ENCODE data around the gene APOA5.

DNA sequence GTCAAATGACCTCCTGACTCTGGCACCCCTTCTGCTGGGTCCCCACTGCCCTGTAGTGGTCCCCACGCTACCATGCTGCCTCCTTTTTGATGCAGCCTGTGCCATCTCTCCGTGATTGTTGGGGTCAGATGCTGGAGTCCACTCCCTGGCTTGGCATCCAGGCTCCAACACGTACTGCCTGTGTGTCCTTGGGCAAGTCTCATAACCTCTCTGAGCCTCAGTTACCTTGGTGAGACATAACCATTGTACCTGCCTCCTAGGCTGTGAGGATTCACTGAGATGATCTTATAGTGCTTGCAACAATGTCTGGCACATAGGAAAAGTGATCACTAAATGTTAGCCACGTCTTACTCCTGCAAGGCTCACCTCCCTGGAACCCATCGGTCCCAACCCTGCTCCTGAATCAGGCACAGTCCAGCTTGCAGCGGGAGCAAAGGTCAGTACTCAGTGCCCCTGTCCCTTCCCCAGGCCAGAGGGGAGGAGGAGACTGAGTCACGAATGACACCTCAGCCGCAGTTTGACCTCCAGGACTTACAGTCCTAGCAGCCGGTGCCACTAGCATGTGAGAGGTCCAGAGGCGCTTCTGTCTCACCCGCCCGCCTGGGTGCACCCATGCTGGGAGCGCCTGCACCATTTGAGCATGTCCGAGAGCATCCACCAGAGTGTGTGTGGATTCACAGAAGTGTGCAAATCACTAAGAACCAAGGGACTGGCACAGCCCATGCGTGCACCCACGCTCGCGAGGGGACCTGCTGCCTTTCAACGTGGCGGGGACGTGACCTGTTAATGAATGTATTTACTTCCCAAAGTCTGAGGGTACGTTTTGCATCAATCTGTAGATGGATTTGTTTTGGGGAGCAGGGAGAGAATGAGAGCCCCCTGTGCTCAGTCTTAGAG, 34.4 kb upstream of the APOA5 start:
- TF ChIP-seq, protein P1, sequence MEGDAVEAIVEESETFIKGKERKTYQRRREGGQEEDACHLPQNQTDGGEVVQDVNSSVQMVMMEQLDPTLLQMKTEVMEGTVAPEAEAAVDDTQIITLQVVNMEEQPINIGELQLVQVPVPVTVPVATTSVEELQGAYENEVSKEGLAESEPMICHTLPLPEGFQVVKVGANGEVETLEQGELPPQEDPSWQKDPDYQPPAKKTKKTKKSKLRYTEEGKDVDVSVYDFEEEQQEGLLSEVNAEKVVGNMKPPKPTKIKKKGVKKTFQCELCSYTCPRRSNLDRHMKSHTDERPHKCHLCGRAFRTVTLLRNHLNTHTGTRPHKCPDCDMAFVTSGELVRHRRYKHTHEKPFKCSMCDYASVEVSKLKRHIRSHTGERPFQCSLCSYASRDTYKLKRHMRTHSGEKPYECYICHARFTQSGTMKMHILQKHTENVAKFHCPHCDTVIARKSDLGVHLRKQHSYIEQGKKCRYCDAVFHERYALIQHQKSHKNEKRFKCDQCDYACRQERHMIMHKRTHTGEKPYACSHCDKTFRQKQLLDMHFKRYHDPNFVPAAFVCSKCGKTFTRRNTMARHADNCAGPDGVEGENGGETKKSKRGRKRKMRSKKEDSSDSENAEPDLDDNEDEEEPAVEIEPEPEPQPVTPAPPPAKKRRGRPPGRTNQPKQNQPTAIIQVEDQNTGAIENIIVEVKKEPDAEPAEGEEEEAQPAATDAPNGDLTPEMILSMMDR (IDR thresholded peaks at IDR 0.05) = no peak
- no peak for TF ChIP-seq POLR2A (IDR thresholded peaks at IDR 0.05)
- TF ChIP-seq EP300 (IDR thresholded peaks at IDR 0.05) = no peak
